OCI-LY7 (cell line): ENCODE data around the gene AGAP9.
"Not testable (repeated sequence)": the region's sequence is repeated elsewhere in the genome, so short reads cannot be mapped to it uniquely, and the experiment has no call there.

Source experiments
- EZH2phosphoT487 ChIP-seq: fragments of 200-600 bp; sonication (generic); IDR thresholded peaks from 2 replicates; pipeline ENCODE4 v1.6.1; 2018; ENCODE audit warnings: low read depth, borderline replicate concordance, mild to moderate bottlenecking, mixed run types, antibody characterized with exemption, low read length, moderate library complexity, mixed read lengths
- TF ChIP-seq, protein P1 (sequence below): fragments of 200-600 bp; sonication (generic); conservative IDR thresholded peaks from 2 replicates; pipeline ENCODE4 v1.5.1; 2014; ENCODE audit warnings: mild to moderate bottlenecking, antibody characterized with exemption, low read length, moderate library complexity, mixed read lengths

DNA sequence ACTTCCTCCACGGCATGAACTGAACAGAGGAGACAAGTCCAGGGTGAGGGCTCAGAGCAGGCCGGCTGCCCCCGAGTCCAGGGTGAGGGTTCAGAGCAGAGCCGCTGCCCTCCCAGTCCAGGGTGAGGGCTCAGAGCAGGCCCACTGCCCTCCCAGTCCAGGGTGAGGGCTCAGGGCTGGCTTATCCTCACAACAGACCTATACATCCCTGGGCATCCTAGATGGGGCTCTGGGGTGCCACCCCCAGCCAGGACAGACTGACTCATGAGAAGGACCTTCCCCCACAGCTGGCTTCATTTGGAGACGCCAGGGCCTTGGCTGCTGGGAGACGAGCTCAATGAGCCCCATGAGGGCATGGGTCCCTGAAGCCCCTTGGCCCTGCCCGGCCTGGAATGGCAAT, 33.8 kb downstream of the AGAP9 start:
- TF ChIP-seq, protein P1, sequence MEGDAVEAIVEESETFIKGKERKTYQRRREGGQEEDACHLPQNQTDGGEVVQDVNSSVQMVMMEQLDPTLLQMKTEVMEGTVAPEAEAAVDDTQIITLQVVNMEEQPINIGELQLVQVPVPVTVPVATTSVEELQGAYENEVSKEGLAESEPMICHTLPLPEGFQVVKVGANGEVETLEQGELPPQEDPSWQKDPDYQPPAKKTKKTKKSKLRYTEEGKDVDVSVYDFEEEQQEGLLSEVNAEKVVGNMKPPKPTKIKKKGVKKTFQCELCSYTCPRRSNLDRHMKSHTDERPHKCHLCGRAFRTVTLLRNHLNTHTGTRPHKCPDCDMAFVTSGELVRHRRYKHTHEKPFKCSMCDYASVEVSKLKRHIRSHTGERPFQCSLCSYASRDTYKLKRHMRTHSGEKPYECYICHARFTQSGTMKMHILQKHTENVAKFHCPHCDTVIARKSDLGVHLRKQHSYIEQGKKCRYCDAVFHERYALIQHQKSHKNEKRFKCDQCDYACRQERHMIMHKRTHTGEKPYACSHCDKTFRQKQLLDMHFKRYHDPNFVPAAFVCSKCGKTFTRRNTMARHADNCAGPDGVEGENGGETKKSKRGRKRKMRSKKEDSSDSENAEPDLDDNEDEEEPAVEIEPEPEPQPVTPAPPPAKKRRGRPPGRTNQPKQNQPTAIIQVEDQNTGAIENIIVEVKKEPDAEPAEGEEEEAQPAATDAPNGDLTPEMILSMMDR: not testable (repeated sequence)
- TF ChIP-seq EZH2phosphoT487: not testable (repeated sequence)
